Heart left ventricle (tissue), 16 donors: ENCODE data around the gene EIPR1. TPM values are rescaled to one million over a fixed set of nuclear protein-coding genes. Genes with fewer than 3 reads are reported as not detected.
A peak's percentile ranks its signal among the peaks of the same experiment; 100 is the strongest.

ENCODE experiments used
- ATAC-seq, 4 donors: fragments of 200-7000 bp; cut with Tn5 transposase; one replicate each; pipeline ENCODE4 v1.9.1; 2020 to 2022; ENCODE audit warnings: moderate library complexity in 4 of 4, mild to moderate bottlenecking in 3 of 4, moderate number of reproducible peaks in 1 of 4
- DNase-seq, 5 donors: peaks; one replicate each; pipeline ENCODE4 v3.0.0-alpha.2; 2020
- H3K27ac ChIP-seq, 12 donors: fragments of 200-600 bp; sonication (generic) in 4 of 12; one replicate each; pipeline versions ENCODE4 v1.5.0 to v1.8.0; 2016 to 2022; ENCODE audit warnings: mild to moderate bottlenecking in 2 of 12
- H3K27me3 ChIP-seq, 9 donors: fragments of 200-600 bp; sonication (generic) in 2 of 9; one replicate each; pipeline versions ENCODE4 v1.5.1 to v1.8.0; 2016 to 2022; ENCODE audit warnings: mild to moderate bottlenecking in 3 of 9
- H3K36me3 ChIP-seq, 9 donors: fragments of 200-600 bp; sonication (generic) in 2 of 9; one replicate each; pipeline versions ENCODE4 v1.5.0 to v1.8.0; 2018 to 2022; ENCODE audit warnings: mild to moderate bottlenecking in 2 of 9
- H3K4me1 ChIP-seq, 12 donors: fragments of 200-600 bp; sonication (generic) in 4 of 12; one replicate each; pipeline versions ENCODE4 v1.5.0 to v1.8.0; 2016 to 2022; ENCODE audit warnings: mild to moderate bottlenecking in 3 of 12
- H3K4me3 ChIP-seq, 12 donors: fragments of 200-600 bp; sonication (generic) in 4 of 12; one replicate each; pipeline versions ENCODE4 v1.5.0 to v1.8.0; 2017 to 2022; ENCODE audit warnings: mild to moderate bottlenecking in 9 of 12, moderate library complexity in 4 of 12
- H3K9me3 ChIP-seq, 12 donors: fragments of 200-600 bp; sonication (generic) in 4 of 12; one replicate each; pipeline versions ENCODE4 v1.5.0 to v1.8.0; 2016 to 2022; ENCODE audit warnings: mild to moderate bottlenecking in 1 of 12
- CTCF ChIP-seq, 12 donors: fragments of 200-600 bp; sonication (generic) in 4 of 12; IDR thresholded peaks; one replicate each; pipeline versions ENCODE4 v1.5.0 to v1.8.0; 2018 to 2022; ENCODE audit warnings: antibody characterized with exemption in 12 of 12, mild to moderate bottlenecking in 5 of 12
- POLR2A ChIP-seq, 2 donors: fragments of 450-650 bp; IDR thresholded peaks; one replicate each; pipeline ENCODE4 v1.6.1; 2017; ENCODE audit warnings: antibody characterized with exemption in 2 of 2, mild to moderate bottlenecking in 2 of 2, moderate library complexity in 2 of 2
- WGBS, 4 donors: extraction: QIAGEN DNeasy Blood & Tissue Kit in 2 of 4; methylation state at CpG; one replicate each; pipeline versions ENCODE4 v1.1.5 to v1.1.7; 2013 to 2018; 5-methylcytosine and 5-hydroxymethylcytosine counted together
- intact Hi-C, 10 donors: fragments of 100-400 bp; cut with DNase I; formaldehyde crosslinking; loops; one replicate each; pipeline versions ENCODE4 v1.11.1 to v1.14.2; 2022
- polyA plus RNA-seq, 2 donors: library from polyadenylated mRNA; stranded (reverse); fragments of 200-250 nt; gene quantifications; one replicate each; pipeline ENCODE4 v1.2.3, GENCODE V29; 2013
- total RNA-seq, 9 donors: library from RNA; depleted of rRNA in 2 of 9; stranded (reverse); fragments of >200 nt in 2 of 9; fragmentation: NEBNext Ultra II Directional in 3 of 9; extraction: Animal tissue kit (Norgen Biotek cat#: 25700) in 3 of 9; gene quantifications; one replicate each; pipeline versions ENCODE4 v1.1.0 to v1.2.4, GENCODE V29; 2016 to 2023
- donor health status: ischemic (EF 13 %, LVEDD 7.1; RV severe dilation, severe dysfunction).
- donor health status: healthy with polysubstance abuse.
- donor health status: DM: no; HTN: yes; CAD: no.
- donor health status: DM: no; HTN: no; CAD: no.
- donor health status: ischemic (EF 25% LVEDD 6.9; RV normal size, moderate dysfunction).
- donor health status: ischemic (EF 25% LVEDD 5.7; RV mildly dilated, moderate dysfunction).
- donor health status: healthy.
- donor health status: DM: yes; HTN: yes; CAD: no.
- donor health status: ischemic (EF 35%, LVEDD 5.7; RV mildly dilated, moderate dysfunction).
- donor health status: nonischemic (EF 11% LVEDD 7.7; RV severe dilation, severe dysfunction).
- donor health status: DM: yes; HTN: yes; CAD: no.
- donor health status: PGD.
- donor health status: ischemic (EF 29% LVEDD 5.4; RV normal size, mild dysfunction).
- donor health status: nonischemic (EF 23%, LVEDD 6.1; RV moderate dilation, normal function).

The EIPR1 gene
- total and polyA plus RNA-seq, 11 donors = 7.9 to 26.1 (median 13.3) TPM

- H3K4me3 ChIP-seq = no peak overlapping the region
- TF ChIP-seq CTCF (IDR thresholded peaks at IDR 0.05) (no peak), POLR2A (IDR thresholded peaks at IDR 0.05) (no peak)
- no peaks in the 10 kb centered on the region for H3K9me3 ChIP-seq
- H3K27ac ChIP-seq = no peak overlapping the region
- ATAC-seq (no peak), DNase-seq (no peak)
- WGBS, 4 donors = 92 to 96% (median 93%) methylated on average over 5 of the region's 5 CpGs
- no peaks in the 10 kb centered on the region for H3K27me3 ChIP-seq
- H3K4me1 ChIP-seq = no peaks in the 10 kb centered on the region
- peaks cover 0 to 16% (median 0%) of the 10 kb centered on the region in 9 donors for H3K36me3 ChIP-seq
- intact Hi-C loops = no loop called here
These were observed 169.4 kb downstream of the EIPR1 start for GRCh38 chr2:3208179-3208578.

DNA sequence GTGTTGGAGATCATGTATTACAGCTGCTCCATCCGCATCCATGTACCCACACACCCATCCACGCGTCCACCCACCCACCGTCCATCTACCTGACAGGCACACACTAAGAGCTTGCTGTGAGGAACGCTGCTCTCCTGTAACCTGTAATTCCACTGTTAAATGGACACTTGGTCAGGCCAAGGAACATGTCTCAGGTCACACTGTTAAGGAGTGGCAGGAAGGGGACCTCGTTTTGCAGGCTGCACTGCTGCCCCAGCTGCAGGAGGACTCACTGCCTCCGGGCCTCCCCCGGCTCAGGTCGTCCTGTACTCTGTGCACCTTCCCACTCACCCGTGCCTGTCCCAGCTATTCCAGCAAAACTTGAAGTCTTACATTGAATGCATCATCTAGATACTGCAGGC, 170.5 kb downstream of the EIPR1 start:
- intact Hi-C loops = no loop called here
- ATAC-seq = peak in 1 of 4 donors; percentile 31
- Histone ChIP-seq H3K9me3 (no peaks in the 10 kb centered on the region), H3K4me3 (no peak overlapping the region), H3K27me3 (no peaks in the 10 kb centered on the region), H3K4me1 (no peaks in the 10 kb centered on the region), H3K27ac (no peak overlapping the region), H3K36me3 (peaks cover 0 to 11% (median 0%) of the 10 kb centered on the region in 9 donors)
- TF ChIP-seq POLR2A (IDR thresholded peaks at IDR 0.05) = no peak
- TF ChIP-seq CTCF (IDR thresholded peaks at IDR 0.05) = no peak
- WGBS, 4 donors = 89 to 93% (median 91%) methylated on average over 9 to 10 of the region's 10 CpGs
- DNase-seq = no peak

GRCh38 chr2:3205845-3206244, 171.8 kb downstream of the EIPR1 start:
- ATAC-seq = no peak
- H3K27ac ChIP-seq = no peak overlapping the region
- no peak overlapping the region for H3K4me3 ChIP-seq
- H3K4me1 ChIP-seq = no peaks in the 10 kb centered on the region
- WGBS, 4 donors = 97 to 99% (median 98%) methylated on average over 4 of the region's 4 CpGs
- intact Hi-C loops = no loop called here
- H3K9me3 ChIP-seq = no peaks in the 10 kb centered on the region
- H3K36me3 ChIP-seq = peaks cover 0 to 11% (median 0%) of the 10 kb centered on the region in 9 donors
- TF ChIP-seq CTCF (IDR thresholded peaks at IDR 0.05) = no peak
- no peak for TF ChIP-seq POLR2A (IDR thresholded peaks at IDR 0.05)
- no peaks in the 10 kb centered on the region for H3K27me3 ChIP-seq
- DNase-seq = no peak

GRCh38 chr2:3204031-3204821, 173.4 kb downstream of the EIPR1 start:
- no peaks in the 10 kb centered on the region for H3K9me3 ChIP-seq
- no peak overlapping the region for H3K4me3 ChIP-seq
- H3K27me3 ChIP-seq = no peaks in the 10 kb centered on the region
- no peak for TF ChIP-seq CTCF (IDR thresholded peaks at IDR 0.05)
- TF ChIP-seq POLR2A (IDR thresholded peaks at IDR 0.05) = no peak
- no peaks in the 10 kb centered on the region for H3K4me1 ChIP-seq
- intact Hi-C loops = no loop called here
- 89 to 93% (median 91%) methylated on average over 8 to 11 of the region's 11 CpGs for WGBS, 4 donors
- ATAC-seq (no peak), DNase-seq (no peak)
- H3K27ac ChIP-seq = no peak overlapping the region
- peaks cover 0 to 11% (median 0%) of the 10 kb centered on the region in 9 donors for H3K36me3 ChIP-seq
